Measurements from ENCODE around the gene POLR2H.
A peak's percentile ranks its signal among the peaks of the same experiment; 100 is the strongest.

POLR2H gene

GRCh38 chr3:184371570-184372018 lies 10.1 kb downstream of the POLR2H start:
- DNase-seq, result peak; percentile 86 to 92 (median 88)

- DNase-seq, result no peak
These were observed 10.8 kb downstream of the POLR2H start for GRCh38 chr3:184372296-184372821.

GRCh38 chr3:184372911-184373310 lies 11.4 kb downstream of the POLR2H start:
- no peak for DNase-seq

GRCh38 chr3:184373422-184373821 lies 11.9 kb downstream of the POLR2H start:
- DNase-seq, result no peak

GRCh38 chr3:184375747-184376461 lies 14.4 kb downstream of the POLR2H start:
- DNase-seq, result no peak

- no peak for DNase-seq
These were observed 15.9 kb downstream of the POLR2H start for GRCh38 chr3:184377374-184377773.

- no peak for DNase-seq
These were observed 16.5 kb downstream of the POLR2H start, which contains the start of gene THPO for GRCh38 chr3:184377882-184378445. Gene THPO, minus strand, starts transcription at chr3:184378207. Its CDS starts 1,948 bp downstream, at chr3:184376259.

- no peak for DNase-seq
These were observed 17.3 kb downstream of the POLR2H start for GRCh38 chr3:184378651-184379357.

- DNase-seq, result no peak
These were observed 18.1 kb downstream of the POLR2H start, which contains the start of gene CHRD for GRCh38 chr3:184379358-184380184. Gene CHRD, plus strand, starts transcription at chr3:184380054. Its CDS starts 265 bp downstream, at chr3:184380319.

GRCh38 chr3:184380185-184380626 lies 18.7 kb downstream of the POLR2H start:
- DNase-seq, result peak; percentile 41 to 77 (median 57)

GRCh38 chr3:184380627-184381260 lies 19.2 kb downstream of the POLR2H start:
- peak in 1 of 3 donors; percentile 20 for DNase-seq

GRCh38 chr3:184381261-184382224 lies 20.0 kb downstream of the POLR2H start:
- DNase-seq, result peak; percentile 46 to 74 (median 63)

GRCh38 chr3:184382326-184383032 lies 21.0 kb downstream of the POLR2H start:
- no peak for DNase-seq

- DNase-seq, result no peak
These were observed 21.7 kb downstream of the POLR2H start for GRCh38 chr3:184383033-184383740.

GRCh38 chr3:184384342-184384741 lies 22.8 kb downstream of the POLR2H start:
- no peak for DNase-seq

- no peak for DNase-seq
These were observed 23.4 kb downstream of the POLR2H start for GRCh38 chr3:184384856-184385422.

GRCh38 chr3:184386047-184386806 lies 24.7 kb downstream of the POLR2H start:
- DNase-seq, result no peak

GRCh38 chr3:184387174-184387714 lies 25.7 kb downstream of the POLR2H start:
- no peak for DNase-seq

Measured in suppressor macrophage treated with lipopolysaccharide for 1 hour (primary cell).